GM19099 (cell line): ENCODE measurements around the gene AFAP1.

ENCODE experiments used
- POLR2A ChIP-seq: IDR thresholded peaks from 3 replicates; pipeline ENCODE4 v1.6.1; 2011; ENCODE audit warnings: low read depth; ENCODE audit not compliant: insufficient read length; ENCODE audit errors: extremely low read depth

Gene AFAP1

DNA sequence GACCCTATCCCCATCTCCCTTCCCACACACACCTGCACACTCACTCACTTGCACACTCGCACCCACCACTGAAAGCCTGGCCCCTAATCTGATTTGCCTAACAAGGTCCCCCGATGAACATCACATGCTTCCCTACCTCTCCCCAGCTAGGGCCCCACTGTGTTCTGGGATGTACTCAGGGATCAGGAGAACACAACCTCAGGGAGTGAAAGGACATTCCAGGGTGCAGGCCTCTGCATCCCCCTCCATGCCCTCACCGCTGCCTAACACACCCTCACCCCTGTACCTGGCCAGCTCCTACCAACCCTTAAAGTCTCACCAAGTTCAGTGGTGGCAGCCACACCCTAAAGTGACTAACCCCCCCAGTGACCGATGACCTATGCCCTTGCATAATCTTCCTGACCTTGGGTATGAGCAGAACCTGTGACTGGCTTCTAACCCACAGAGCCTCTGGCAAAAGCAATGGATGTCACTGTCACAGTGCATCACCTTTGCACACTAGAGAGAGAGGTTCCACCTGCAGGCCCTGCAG is 2.4 kb upstream of the AFAP1 start:
- TF ChIP-seq POLR2A, result no peak

DNA sequence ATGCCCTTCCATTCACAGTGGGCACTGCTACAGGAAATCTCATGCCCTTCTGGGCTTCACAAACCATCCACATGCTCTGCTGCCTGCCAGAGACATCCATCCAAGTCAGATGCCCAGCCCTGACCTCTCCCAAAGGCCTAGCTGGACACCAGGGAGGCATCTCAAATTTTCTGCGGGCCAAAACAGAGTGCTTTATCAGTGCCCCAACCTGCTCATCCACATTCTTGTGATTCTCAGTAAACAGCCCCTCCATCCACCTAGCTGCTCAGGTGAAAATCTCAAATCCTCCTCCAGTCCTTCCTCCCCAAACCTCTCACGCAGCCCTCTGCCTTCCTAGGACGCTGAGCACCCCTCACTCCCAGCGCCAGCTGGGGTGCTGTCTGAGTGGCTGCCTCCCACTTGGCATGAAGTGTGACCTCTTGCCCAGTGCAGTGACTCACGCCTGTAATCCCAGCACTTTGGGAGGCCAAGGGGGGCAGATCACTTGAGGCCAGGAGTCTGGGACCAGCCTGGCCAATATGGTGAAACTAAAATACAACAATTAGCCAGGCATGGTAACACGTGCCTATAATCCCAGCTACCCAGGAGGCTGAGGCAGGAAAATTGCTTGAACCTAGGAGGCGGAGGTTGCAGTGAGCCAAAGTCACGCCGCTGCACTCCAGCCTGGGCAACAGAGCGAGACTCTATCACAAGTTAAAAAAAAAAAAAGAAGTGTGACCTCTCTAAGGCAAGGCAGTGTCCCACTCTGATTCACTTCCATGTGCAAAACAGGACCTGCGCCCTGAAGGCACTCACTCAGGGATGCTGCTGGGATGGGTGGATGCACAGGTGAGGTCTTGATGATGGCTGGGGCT is 1.7 kb upstream of the AFAP1 start:
- no peak for TF ChIP-seq POLR2A

DNA sequence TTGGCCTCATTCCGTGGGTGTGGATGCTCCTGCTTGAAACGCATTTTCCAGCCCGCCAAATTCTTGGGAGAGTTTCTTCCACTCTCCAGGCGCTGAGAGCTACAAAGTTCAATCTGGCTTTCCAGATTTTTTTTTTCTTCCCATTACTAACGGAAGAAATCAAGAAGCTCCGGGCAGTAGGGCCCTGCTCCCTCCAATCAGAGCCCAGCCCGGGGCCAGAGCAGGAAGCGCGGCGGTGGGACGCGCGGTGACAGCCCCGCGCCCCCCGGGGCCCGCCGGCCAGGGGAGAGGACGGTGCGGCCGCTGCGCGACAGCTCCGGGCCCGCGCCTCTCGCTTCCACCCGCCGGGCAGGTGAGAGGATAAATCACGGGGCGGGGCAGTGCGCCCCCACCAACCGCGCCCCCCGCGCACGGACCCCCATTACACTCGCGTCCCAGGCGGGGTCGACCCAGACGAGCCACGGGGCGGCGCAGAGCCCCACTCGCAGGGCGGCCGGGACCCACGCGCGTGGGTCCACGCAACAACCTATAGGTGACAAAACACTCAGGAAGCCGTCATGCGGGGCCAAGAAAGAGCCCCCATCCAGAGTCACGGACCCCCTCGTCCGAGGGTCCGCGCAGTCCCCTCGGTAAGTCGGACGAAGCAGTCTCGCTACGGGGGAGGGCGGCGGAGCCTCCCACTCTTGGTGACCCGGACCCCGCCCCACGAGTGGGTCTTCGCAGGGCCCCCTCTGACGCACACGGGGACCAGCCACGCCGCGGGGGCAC is 868 bp downstream of the AFAP1 start:
- no peak for TF ChIP-seq POLR2A

DNA sequence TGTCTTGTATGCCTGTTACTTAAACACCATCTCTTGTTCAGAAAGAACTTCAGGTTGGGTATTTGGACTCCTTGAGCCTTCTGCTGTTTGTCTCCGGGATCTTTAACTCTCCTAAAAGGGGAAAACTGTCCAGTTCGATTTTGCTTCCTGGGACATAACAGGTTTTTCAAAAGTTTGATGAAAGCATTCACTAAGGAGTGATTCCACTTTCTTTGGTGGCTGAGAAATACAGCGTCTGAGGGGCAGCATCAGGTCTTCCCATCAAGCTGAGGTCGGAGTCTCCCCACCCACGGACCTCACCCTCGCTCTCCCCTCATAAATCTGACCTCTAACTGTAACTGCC is 1.4 kb downstream of the AFAP1 start:
- no peak for TF ChIP-seq POLR2A

DNA sequence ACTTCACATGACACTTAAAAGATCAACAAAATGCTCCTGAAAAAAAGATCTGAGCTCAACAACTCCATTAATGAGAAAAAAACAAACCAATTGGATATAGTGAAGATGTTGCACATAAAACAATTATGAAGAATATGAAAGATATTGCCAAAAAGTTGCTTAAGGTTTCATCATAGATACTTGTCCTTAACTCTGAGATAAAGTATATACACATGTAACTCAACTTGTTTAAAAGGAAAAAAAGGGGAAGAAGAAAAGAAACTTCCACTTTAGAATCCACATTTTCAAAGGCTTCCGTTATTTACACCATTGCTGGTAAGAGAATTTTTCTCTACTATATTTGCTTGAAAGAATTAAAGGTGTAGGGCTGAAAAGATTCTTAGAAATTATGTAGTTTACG is 2.7 kb downstream of the AFAP1 start:
- TF ChIP-seq POLR2A, result no peak

DNA sequence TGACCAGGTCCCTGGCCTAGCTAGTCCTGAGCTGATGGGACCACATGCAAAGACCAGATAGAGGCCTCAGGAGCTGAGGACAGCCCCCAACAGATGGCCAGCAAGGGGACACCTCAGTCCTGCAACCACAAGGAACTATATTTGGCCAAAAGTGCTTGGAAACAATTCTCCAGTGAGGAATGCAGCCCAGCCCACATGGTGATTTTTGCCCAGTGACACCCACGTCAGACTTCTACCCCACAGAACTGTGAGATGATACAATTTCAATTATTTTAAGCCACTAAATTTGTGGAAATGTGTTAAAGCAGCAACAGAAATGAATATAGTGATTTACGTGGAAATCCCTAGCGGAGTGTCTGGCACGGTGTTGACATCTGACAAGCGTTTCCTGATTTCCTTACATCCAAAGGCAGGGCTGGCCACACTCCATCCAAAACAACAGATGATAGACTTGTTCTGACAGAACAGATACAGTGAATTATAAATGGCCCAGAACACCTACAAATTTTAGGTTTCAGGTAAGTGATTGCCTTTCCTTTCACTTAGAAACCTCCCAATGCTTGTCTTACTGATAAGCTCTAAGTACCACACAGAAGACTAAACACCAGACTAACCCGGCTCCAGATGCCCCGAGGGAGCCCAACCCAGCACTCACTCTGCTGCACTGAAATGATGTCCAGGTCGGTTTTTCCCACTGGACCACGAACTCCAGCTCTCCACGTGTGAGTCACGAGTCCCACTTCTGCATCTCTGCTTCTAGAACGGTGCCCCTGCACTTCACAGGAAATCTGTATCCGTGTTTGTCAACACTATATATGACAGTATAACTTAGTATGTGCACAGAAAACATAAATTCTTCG is 5.8 kb downstream of the AFAP1 start:
- TF ChIP-seq POLR2A, result no peak

DNA sequence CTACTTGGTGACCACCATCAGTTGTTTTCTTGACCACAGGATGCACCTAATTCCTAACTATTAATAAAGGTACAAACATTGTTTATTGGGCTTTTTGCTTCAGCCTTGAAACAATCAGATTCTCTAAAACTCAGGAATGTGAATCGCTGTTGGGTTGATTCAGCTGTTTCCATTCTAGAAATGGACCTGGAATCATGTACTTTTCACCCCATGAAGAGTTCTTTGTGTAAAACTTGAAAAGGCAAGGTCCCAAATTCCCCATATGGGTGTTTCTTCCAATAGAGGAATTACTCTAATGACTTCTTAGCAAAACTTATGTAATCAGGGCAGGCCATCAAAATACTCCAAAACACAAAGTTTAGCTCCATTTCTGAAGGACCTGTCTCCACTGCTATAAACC is 7.4 kb downstream of the AFAP1 start:
- no peak for TF ChIP-seq POLR2A

DNA sequence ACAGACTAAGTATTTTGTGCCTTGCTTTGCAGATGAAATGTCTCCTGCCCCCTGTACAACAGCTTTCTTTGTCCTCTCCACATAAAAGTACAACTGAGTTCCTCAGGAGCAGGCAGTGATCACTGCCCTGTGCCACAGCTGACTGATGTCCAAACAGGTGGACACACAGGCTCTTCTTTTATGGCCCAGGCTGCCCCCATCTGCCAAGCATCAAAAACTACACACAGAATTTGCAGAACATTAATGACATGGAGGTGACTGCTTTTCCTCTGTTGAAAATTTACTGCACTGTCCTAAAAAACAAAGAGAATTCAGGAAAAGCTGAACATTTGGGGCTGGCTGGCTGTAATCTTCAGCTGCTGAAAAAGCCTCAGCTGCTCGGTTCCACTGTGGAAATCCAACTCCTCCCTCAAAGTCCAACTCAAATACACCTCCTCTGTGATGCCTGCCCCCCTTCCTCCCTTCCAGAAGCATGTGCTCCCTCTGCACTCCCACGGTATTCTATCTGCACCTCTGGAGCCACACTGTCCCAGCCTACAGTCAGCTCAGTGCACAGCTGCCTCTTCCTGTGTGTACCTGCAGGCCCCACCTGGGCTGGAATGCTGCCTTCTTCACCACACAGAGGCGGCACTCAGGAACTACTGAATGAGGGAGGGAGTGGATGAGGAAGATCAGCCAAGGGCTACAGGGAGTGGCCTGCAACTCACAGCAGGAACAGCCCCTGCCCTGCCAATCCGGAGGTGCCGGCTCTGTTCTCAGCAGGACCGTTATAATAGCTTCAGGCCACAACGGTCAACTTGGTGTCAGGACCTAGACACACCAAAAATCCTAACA is 10.3 kb downstream of the AFAP1 start:
- no peak for TF ChIP-seq POLR2A

DNA sequence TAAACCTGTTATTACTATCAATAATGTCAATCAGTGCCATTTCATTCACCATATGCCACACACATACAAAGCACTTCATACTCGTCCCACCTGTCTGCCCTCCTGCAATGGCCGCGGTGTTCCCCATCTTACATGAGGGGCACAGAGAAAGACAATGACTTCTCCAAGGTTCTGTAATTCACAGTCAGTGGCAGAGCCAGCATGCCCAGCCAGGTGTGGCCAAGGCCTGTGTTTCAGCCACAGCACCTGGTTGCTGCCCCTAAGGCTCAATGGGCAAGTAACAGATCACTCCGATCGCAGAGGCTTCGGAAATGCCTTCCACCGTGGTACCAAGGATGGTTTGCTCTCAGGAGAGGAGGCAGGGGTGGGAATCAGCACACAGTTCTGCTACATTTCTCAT is 10.9 kb downstream of the AFAP1 start:
- no peak for TF ChIP-seq POLR2A

DNA sequence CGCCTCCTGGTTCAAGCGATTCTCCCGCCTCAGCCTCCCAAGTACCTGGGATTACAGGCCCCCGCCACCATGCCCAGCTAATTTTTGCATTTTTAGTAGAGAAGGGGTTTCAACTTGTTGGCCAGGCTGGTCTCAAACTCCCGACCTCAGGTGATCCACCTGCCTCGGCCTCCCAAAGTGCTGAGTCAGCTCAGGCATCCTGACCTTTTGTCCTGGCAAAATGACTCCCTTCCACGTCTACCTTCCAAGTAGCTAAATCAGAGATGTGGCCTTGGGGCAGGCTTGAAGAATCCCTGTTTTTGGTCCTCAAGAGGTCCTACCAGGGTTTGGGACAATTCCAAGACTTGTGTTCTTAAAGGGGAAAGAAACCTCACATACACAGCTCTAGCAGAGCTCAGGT is 12.8 kb downstream of the AFAP1 start:
- TF ChIP-seq POLR2A, result no peak

DNA sequence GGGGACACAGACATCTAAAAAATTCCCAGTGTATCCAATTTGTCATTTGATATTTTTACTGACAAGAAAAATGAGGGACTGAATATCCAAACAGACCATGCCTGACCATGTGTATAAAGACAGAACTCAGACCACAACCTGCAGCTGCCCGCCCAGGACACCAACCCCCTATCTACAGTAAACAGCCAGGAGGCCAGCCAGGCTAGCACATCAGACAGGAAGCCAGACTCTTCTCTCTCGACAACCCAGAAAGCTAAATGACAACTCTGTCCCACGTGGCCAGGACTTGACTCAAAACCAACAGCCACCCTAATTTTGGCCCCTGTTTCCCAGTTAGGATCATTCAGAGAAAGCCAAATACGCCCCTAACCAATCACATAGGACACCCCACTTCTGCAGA is 15.1 kb downstream of the AFAP1 start:
- TF ChIP-seq POLR2A, result no peak

DNA sequence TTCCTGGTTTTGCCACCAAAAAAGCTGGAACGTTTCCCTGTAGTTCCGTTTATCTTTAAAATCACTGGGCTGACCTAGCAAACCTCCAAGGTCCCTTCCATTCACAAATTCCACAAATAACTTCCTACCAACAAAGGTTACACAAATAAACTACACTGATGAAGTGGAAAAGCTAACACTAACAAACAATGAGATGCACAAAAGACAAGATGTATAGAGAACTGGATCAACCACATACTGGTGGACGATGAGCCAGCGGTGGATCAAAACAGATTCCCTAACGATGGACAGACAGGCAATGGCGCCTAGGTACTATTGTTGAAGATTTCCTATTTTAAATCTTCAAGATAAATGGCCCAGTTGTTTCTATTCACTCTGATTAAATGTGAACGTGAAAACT is 15.5 kb downstream of the AFAP1 start:
- no peak for TF ChIP-seq POLR2A

DNA sequence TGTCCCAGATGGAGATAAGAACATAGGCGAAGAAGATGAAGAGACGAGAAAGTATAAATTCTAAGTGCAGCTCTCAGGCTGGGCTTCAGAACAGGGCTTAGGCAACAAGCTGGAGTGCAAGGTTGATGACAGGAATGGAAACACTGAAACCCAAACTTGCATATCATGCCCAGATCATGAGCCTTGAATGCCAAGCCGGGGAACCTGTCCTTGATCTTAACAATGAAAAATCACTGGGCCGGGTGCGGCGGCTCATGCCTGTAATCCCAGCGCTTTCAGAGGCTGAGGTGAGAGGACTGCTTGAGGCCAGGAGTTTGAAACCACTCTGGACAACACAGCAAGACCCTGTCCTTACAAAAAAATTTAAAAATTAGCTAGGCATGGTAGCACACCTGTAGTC is 17.2 kb downstream of the AFAP1 start:
- TF ChIP-seq POLR2A, result no peak

DNA sequence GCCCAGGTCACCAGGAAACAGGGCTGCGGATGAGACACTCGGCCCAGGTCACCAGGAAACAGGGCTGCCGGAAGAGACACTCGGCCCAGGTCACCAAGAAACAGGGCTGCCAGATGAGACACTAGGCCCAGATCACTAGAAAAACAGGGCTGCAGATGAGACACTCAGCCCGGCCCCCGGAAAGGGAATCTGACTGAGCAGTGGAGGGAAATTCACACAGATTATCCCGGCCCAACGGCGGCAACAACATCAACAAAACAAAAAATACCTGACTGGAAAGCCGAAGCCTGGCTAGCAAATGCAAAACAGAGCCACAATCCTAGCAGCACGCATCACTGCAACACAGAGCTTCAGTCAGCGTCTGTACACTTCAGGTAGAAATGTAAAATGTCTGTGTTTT is 20.7 kb downstream of the AFAP1 start:
- TF ChIP-seq POLR2A, result no peak

DNA sequence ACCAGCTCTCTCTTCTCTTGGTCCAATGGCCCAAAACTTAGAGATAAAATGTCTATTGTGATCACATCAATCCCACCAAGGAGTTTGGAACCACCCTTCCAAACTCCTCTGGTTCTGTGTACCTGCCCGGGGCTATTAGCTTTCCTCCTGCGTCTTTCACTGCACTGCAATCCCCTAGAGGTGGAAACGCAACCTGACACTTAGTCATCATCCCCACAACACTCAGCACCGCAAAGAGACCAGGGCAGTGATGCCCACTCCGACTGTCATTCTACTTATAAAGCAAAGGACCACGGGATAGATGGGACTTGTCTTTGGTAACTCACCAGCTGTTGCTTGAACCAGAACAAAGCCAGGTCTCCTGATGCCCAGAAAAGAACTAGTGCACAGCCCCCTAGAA is 22.0 kb downstream of the AFAP1 start:
- TF ChIP-seq POLR2A, result no peak

DNA sequence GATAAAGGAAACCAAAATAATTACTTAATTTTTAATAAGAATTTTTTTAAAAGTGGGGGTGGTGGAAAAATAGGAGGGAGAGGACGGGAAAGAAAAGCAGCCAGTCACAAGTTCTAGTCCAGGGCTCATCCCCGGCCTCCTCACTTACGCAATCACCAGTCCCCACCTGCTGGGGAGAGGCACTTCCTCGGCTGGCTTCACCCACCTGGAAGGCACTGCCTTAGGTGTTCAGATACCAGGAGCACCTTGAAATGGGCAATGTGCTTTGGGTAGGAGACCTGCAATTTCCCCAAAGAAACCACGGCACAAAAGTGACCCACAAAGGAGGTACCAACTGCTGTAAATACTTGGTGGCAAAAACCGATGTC is 23.8 kb downstream of the AFAP1 start:
- TF ChIP-seq POLR2A, result no peak
